HEK293 (cell line): Measurements from ENCODE around the gene STPG2.

ENCODE experiments used
- ATF2 ChIP-seq: fragments of 450-650 bp; formaldehyde crosslinking; IDR thresholded peaks from 2 replicates; pipeline ENCODE4 v1.5.1; 2016; ENCODE audit warnings: missing biosample characterization, missing genetic modification characterization, low read depth
- BCL11A ChIP-seq: fragments of 450-650 bp; formaldehyde crosslinking; IDR thresholded peaks from 2 replicates; pipeline ENCODE4 v1.5.1; 2016; ENCODE audit warnings: low read depth, missing biosample characterization, missing genetic modification characterization
- CTCF ChIP-seq: fragments of 450-650 bp; formaldehyde crosslinking; IDR thresholded peaks from 2 replicates; pipeline ENCODE4 v1.5.1; 2016; ENCODE audit warnings: missing biosample characterization, missing genetic modification characterization
- OSR2 ChIP-seq: fragments of 450-650 bp; formaldehyde crosslinking; IDR thresholded peaks from 2 replicates; pipeline ENCODE4 v1.5.1; 2016; ENCODE audit warnings: missing biosample characterization, missing genetic modification characterization
- TCF7L2 ChIP-seq: IDR thresholded peaks from 2 replicates; pipeline ENCODE4 v1.6.1; 2011; ENCODE audit warnings: low read depth, mild to moderate bottlenecking, inconsistent platforms, low read length, moderate library complexity, borderline replicate concordance
- ZBTB17 ChIP-seq: fragments of 450-650 bp; formaldehyde crosslinking; IDR thresholded peaks from 2 replicates; pipeline ENCODE4 v1.5.1; 2016; ENCODE audit warnings: missing biosample characterization, missing genetic modification characterization
- ZNF274 ChIP-seq, 2 experiments: fragments of 200-500 bp in 1 of 2; fragments of 450-650 bp in 1 of 2; sonication (Bioruptor generic) in 1 of 2; formaldehyde crosslinking in 1 of 2; IDR thresholded peaks; 2 replicates each; pipeline versions ENCODE4 v1.5.1 to v1.6.1; 2014 to 2016; ENCODE audit warnings: borderline replicate concordance in 1 of 2, inconsistent platforms in 1 of 2, low read length in 1 of 2, missing biosample characterization in 1 of 2, missing genetic modification characterization in 1 of 2
- ZNF548 ChIP-seq: fragments of 450-650 bp; formaldehyde crosslinking; IDR thresholded peaks from 2 replicates; pipeline ENCODE4 v1.5.1; 2016; ENCODE audit warnings: missing biosample characterization, missing genetic modification characterization

GRCh38 chr4:97879942-97880341, 263.3 kb downstream of the STPG2 start:
- TF ChIP-seq CTCF (no peak), ATF2 (tag by site-specific recombination) (no peak), ZBTB17 (no peak), OSR2 (no peak), BCL11A (no peak), TCF7L2 (no peak), ZNF548 (tag by site-specific recombination) (no peak), ZNF274 (IDR thresholded peaks at IDR 0.05; ENCODE audit: low read length) (no peak), ZNF274 (tag by site-specific recombination; IDR thresholded peaks at IDR 0.05; ENCODE audit: borderline replicate concordance) (no peak)
